ENCODE results near the gene PPP1R1A.

GRCh38 chr12:54603173-54603814 is 14.8 kb upstream of the PPP1R1A start:
- TF ChIP-seq CTCF (optimal IDR thresholded peaks at IDR 0.05 in 1 of 3, IDR thresholded peaks at IDR 0.05 in 1 of 3, conservative IDR thresholded peaks at IDR 0.05 in 1 of 3; ENCODE audit: extremely low read depth in 1 of 3, insufficient read depth in 2 of 3, low read length in 3 of 3) (peak; percentile 69 to 91 (median 77)), EZH2 (IDR thresholded peaks at IDR 0.05; ENCODE audit: low read length) (no peak)
